Measurements from ENCODE around the gene ULK4. TPM values are rescaled to one million over a fixed set of nuclear protein-coding genes. Genes with fewer than 3 reads are reported as not detected.

The ULK4 gene
- total and polyA plus RNA-seq, 2 of the 4 experiments (the other 2 are of a cell fraction) = 2.7 to 5.0 TPM

DNA sequence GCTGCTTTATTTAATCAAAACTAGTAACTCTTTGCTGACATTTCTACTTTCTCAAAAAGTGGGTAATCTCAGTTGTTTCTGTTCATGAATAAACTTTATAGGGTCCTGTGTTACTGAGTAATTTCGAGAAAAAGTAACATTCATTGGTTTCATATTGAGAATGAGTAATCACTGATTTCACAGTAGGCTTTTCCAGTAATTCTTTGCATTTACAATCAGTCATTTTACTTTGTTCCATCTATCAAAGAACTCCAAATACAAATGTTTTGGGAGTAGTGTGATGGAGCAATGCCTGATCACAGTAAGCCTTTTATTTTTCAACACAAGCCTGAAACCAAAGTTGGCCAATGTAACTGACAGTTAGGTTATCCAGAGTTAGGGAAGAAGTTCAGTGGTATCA, 353.6 kb downstream of the ULK4 start:
- DNase-seq (no peak), ATAC-seq (ENCODE audit: low read depth) (no peak)
- H3K4me1 ChIP-seq (ENCODE audit: control insufficient read depth, insufficient read depth, low read length) = no peaks in the 10 kb centered on the region
- no peaks in the 10 kb centered on the region for H3K36me3 ChIP-seq (ENCODE audit: control insufficient read depth, insufficient read depth, low read length)
- no peaks in the 10 kb centered on the region for H4K20me1 ChIP-seq (ENCODE audit: insufficient read depth, low read length)
- no peak overlapping the region for H3K4ac ChIP-seq (ENCODE audit: low read depth, low read length)
- no peak overlapping the region for H2BK120ac ChIP-seq (ENCODE audit: low read depth, low read length)
- H4K8ac ChIP-seq (ENCODE audit: low read depth in 2 of 2, low read length in 2 of 2) = no peak overlapping the region
- ChIA-PET POLR2A (ENCODE audit: unreplicated experiment) (no interaction called here), CTCF (interaction anchor here (0.7 kb wide), 2 partner anchors 17 to 742 kb away, joined by 3 to 4 read pairs; no protein-coding TSS in a partner anchor)
- dilution Hi-C loops (cut with HindIII; ENCODE audit: low sequenced_read_pairs, unreplicated experiment) = no loop called here
- TF ChIP-seq FOS (IDR thresholded peaks at IDR 0.05; ENCODE audit: low read depth, low read length) = no peak
- no peak for TF ChIP-seq MXI1 (IDR thresholded peaks at IDR 0.05; ENCODE audit: borderline replicate concordance, low read depth, low read length)
- TF ChIP-seq CEBPB (IDR thresholded peaks at IDR 0.05; ENCODE audit: low read depth, low read length) = no peak
- TF ChIP-seq CHD1 (IDR thresholded peaks at IDR 0.05; ENCODE audit: low read depth, low read length) = no peak
- TF ChIP-seq, protein P1, sequence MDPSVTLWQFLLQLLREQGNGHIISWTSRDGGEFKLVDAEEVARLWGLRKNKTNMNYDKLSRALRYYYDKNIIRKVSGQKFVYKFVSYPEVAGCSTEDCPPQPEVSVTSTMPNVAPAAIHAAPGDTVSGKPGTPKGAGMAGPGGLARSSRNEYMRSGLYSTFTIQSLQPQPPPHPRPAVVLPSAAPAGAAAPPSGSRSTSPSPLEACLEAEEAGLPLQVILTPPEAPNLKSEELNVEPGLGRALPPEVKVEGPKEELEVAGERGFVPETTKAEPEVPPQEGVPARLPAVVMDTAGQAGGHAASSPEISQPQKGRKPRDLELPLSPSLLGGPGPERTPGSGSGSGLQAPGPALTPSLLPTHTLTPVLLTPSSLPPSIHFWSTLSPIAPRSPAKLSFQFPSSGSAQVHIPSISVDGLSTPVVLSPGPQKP (IDR thresholded peaks at IDR 0.05; ENCODE audit: borderline replicate concordance, low read depth, low read length) = no peak
- TF ChIP-seq RCOR1 (IDR thresholded peaks at IDR 0.05; ENCODE audit: insufficient replicate concordance, low read length) = no peak
- TF ChIP-seq, protein P2, sequence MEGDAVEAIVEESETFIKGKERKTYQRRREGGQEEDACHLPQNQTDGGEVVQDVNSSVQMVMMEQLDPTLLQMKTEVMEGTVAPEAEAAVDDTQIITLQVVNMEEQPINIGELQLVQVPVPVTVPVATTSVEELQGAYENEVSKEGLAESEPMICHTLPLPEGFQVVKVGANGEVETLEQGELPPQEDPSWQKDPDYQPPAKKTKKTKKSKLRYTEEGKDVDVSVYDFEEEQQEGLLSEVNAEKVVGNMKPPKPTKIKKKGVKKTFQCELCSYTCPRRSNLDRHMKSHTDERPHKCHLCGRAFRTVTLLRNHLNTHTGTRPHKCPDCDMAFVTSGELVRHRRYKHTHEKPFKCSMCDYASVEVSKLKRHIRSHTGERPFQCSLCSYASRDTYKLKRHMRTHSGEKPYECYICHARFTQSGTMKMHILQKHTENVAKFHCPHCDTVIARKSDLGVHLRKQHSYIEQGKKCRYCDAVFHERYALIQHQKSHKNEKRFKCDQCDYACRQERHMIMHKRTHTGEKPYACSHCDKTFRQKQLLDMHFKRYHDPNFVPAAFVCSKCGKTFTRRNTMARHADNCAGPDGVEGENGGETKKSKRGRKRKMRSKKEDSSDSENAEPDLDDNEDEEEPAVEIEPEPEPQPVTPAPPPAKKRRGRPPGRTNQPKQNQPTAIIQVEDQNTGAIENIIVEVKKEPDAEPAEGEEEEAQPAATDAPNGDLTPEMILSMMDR (conservative IDR thresholded peaks at IDR 0.05; ENCODE audit: low read depth, low read length) = no peak
- no peak for TF ChIP-seq NFE2L2 (IDR thresholded peaks at IDR 0.05; ENCODE audit: low read depth, low read length)
- no peak for TF ChIP-seq BHLHE40 (IDR thresholded peaks at IDR 0.05; ENCODE audit: low read depth, low read length)
- TF ChIP-seq MAZ (IDR thresholded peaks at IDR 0.05; ENCODE audit: borderline replicate concordance, low read depth, low read length) = no peak
- TF ChIP-seq, protein P3, sequence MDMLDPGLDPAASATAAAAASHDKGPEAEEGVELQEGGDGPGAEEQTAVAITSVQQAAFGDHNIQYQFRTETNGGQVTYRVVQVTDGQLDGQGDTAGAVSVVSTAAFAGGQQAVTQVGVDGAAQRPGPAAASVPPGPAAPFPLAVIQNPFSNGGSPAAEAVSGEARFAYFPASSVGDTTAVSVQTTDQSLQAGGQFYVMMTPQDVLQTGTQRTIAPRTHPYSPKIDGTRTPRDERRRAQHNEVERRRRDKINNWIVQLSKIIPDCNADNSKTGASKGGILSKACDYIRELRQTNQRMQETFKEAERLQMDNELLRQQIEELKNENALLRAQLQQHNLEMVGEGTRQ (IDR thresholded peaks at IDR 0.05; ENCODE audit: low read depth, low read length) = no peak
- no peak for TF ChIP-seq POLR2A (IDR thresholded peaks at IDR 0.05; ENCODE audit: low read depth, low read length)
- intact Hi-C loops (cut with micrococcal nuclease) = no loop called here
- in situ Hi-C loops (cut with MboI; ENCODE audit: low sequenced_read_pairs) = no loop called here
- H2AK9ac ChIP-seq (replicated peaks; ENCODE audit: low read depth, low read length, poor library complexity) = no peak overlapping the region
- WGBS, 2 experiments (ENCODE audit: extremely low coverage in 2 of 2, insufficient read length in 1 of 2) = no CpG with 5 or more reads among the region's 1 CpG
- H2AK5ac ChIP-seq (ENCODE audit: low read depth, low read length) = no peak overlapping the region
- no peak overlapping the region for H4K5ac ChIP-seq (ENCODE audit: low read depth, low read length)
- H2BK15ac ChIP-seq (ENCODE audit: low read depth, low read length) = no peak overlapping the region
- no peak overlapping the region for H3K27ac ChIP-seq (ENCODE audit: insufficient read depth, low read length)
- no peak overlapping the region for H3K23ac ChIP-seq (ENCODE audit: low read depth, low read length)
- no peak overlapping the region for H3K4me3 ChIP-seq (ENCODE audit: insufficient read depth, low read depth, low read length)
- H3K9ac ChIP-seq (ENCODE audit: low read depth, low read length) = no peak overlapping the region
- H4K91ac ChIP-seq (ENCODE audit: insufficient read depth, low read depth, low read length) = no peak overlapping the region
- no peaks in the 10 kb centered on the region for H3K79me1 ChIP-seq (ENCODE audit: low read depth in 1 of 2, low read length in 2 of 2)
- H3K9me3 ChIP-seq (ENCODE audit: control insufficient read depth, insufficient read depth, low read length) = no peaks in the 10 kb centered on the region
- H2BK20ac ChIP-seq (ENCODE audit: low read depth, low read length) = no peak overlapping the region
- no peak overlapping the region for H3K56ac ChIP-seq (ENCODE audit: extremely low read depth, insufficient read depth, low read length)
- no peak overlapping the region for H3K14ac ChIP-seq (replicated peaks; ENCODE audit: low read depth, low read length)
- no peaks in the 10 kb centered on the region for H3K9me1 ChIP-seq (ENCODE audit: insufficient read depth, low read length)
- H3K18ac ChIP-seq (ENCODE audit: low read depth, low read length) = no peak overlapping the region
- no peak overlapping the region for H2AFZ ChIP-seq (replicated peaks; ENCODE audit: low read length, poor library complexity)
- H3K27me3 ChIP-seq (ENCODE audit: control insufficient read depth, insufficient read depth, low read length) = no peaks in the 10 kb centered on the region
- H3K4me2 ChIP-seq (ENCODE audit: low read depth, low read length) = no peak overlapping the region
- no TSS peak for BruUV-seq (replicated peaks)
- no peak overlapping the region for H2BK5ac ChIP-seq (ENCODE audit: low read depth, low read length, poor library complexity, severe bottlenecking)
